B cell (primary cell): ENCODE data around the gene ENKUR. TPM values are rescaled to one million over a fixed set of nuclear protein-coding genes. Genes with fewer than 3 reads are reported as not detected.

ENCODE experiments used
- ATAC-seq: fragments of 200-7000 bp; cut with Tn5 transposase; one replicate; pipeline ENCODE4 v1.10.0; 2021; ENCODE audit warnings: low read depth, mild to moderate bottlenecking, moderate number of reproducible peaks, moderate library complexity
- CTCF ChIA-PET: fragments of 350-600 bp; sonication (Branson Sonifier 250); formaldehyde crosslinking; loops from one replicate; lab custom pipeline; 2021; ENCODE audit warnings: antibody characterized with exemption, inconsistent platforms; lab: Charles Lee
- POLR2A ChIA-PET: fragments of 350-600 bp; sonication (Branson Sonifier 250); formaldehyde crosslinking; loops from one replicate; lab custom pipeline; 2021; ENCODE audit warnings: antibody characterized with exemption; lab: Charles Lee
- DNase-seq: peaks from one replicate; pipeline ENCODE4 v3.0.0; 2013
- H2AFZ ChIP-seq: 2 replicates; pipeline ENCODE4 v1.6.1; 2012; ENCODE audit warnings: mild to moderate bottlenecking, low read depth, low read length; ENCODE audit not compliant: insufficient read depth, poor library complexity, severe bottlenecking
- H3K27ac ChIP-seq, 2 donors: 1 replicate in 1 of 2; 2 replicates in 1 of 2; pipeline ENCODE4 v1.5.1; 2012 to 2013; ENCODE audit warnings: low read length in 2 of 2, mild to moderate bottlenecking in 2 of 2, moderate library complexity in 1 of 2
- H3K27me3 ChIP-seq, 4 experiments: fragments of 200-600 bp in 1 of 4; sonication (generic) in 1 of 4; replicated peaks in 1 of 4; 1 replicate in 2 of 4; 2 replicates in 2 of 4; pipeline versions ENCODE4 v1.6.1 to v1.7.0; 2013 to 2016; ENCODE audit warnings: low read length in 3 of 4, mild to moderate bottlenecking in 2 of 4, mixed read lengths in 1 of 4, moderate library complexity in 1 of 4; ENCODE audit not compliant: insufficient read depth in 4 of 4, control insufficient read depth in 3 of 4; ENCODE audit errors: control extremely low read depth in 1 of 4
- H3K36me3 ChIP-seq, 2 experiments: replicated peaks in 1 of 2; 1 replicate in 1 of 2; 2 replicates in 1 of 2; pipeline versions ENCODE4 v1.6.1 to v1.7.1; 2013; ENCODE audit warnings: low read length in 1 of 2; ENCODE audit not compliant: insufficient read depth in 2 of 2, control insufficient read depth in 1 of 2; ENCODE audit errors: control extremely low read depth in 1 of 2, extremely low read depth in 1 of 2
- H3K4me1 ChIP-seq, 2 donors: fragments of 200-600 bp in 1 of 2; sonication (generic) in 1 of 2; 1 replicate in 1 of 2; 2 replicates in 1 of 2; pipeline versions ENCODE4 v1.5.1 to v1.6.1; 2013 to 2017; ENCODE audit warnings: low read length in 2 of 2; ENCODE audit not compliant: control insufficient read depth in 2 of 2, insufficient read depth in 2 of 2
- H3K4me2 ChIP-seq: replicated peaks from 2 replicates; pipeline ENCODE3; 2012; ENCODE audit warnings: mild to moderate bottlenecking, low read depth, low read length; ENCODE audit not compliant: poor library complexity, severe bottlenecking
- H3K4me3 ChIP-seq, 5 experiments: fragments of 200-600 bp in 1 of 5; sonication (generic) in 1 of 5; 1 replicate in 3 of 5; 2 replicates in 2 of 5; pipeline versions ENCODE4 v1.5.1 to v1.7.0; 2011 to 2016; ENCODE audit warnings: low read length in 4 of 5, mild to moderate bottlenecking in 4 of 5, low read depth in 2 of 5, control low read depth in 1 of 5, moderate library complexity in 1 of 5; ENCODE audit not compliant: insufficient read depth in 1 of 5; ENCODE audit errors: control extremely low read depth in 1 of 5, extremely low read depth in 1 of 5
- H3K79me2 ChIP-seq: fragments of 200-600 bp; sonication (generic); one replicate; pipeline ENCODE4 v1.6.0; 2016; ENCODE audit warnings: low read length; ENCODE audit not compliant: control insufficient read depth, insufficient read depth
- H3K9ac ChIP-seq: fragments of 200-600 bp; sonication (generic); 2 replicates; pipeline ENCODE4 v1.6.1; 2017; ENCODE audit warnings: mild to moderate bottlenecking, low read length, moderate library complexity
- H3K9me3 ChIP-seq, 3 donors: one replicate each; pipeline versions ENCODE4 v1.6.1 to v1.7.1; 2013; ENCODE audit warnings: low read length in 2 of 3; ENCODE audit not compliant: control insufficient read depth in 2 of 3, insufficient read depth in 1 of 3; ENCODE audit errors: control extremely low read depth in 1 of 3
- H4K20me1 ChIP-seq: 2 replicates; pipeline ENCODE4 v1.6.0; 2012; ENCODE audit warnings: mild to moderate bottlenecking, low read length; ENCODE audit not compliant: insufficient read depth, control insufficient read depth, poor library complexity, severe bottlenecking
- H3K27ac Mint-ChIP-seq: one replicate; pipeline ENCODE4 v1.8.0; 2021; ENCODE audit warnings: mixed read lengths
- H3K27me3 Mint-ChIP-seq: one replicate; pipeline ENCODE4 v1.8.0; 2021; ENCODE audit warnings: mixed read lengths
- H3K4me1 Mint-ChIP-seq: one replicate; pipeline ENCODE4 v1.8.0; 2021; ENCODE audit warnings: mixed read lengths
- H3K4me3 Mint-ChIP-seq: one replicate; pipeline ENCODE4 v1.8.0; 2021; ENCODE audit warnings: mixed read lengths
- H3K9me3 Mint-ChIP-seq: one replicate; pipeline ENCODE4 v1.8.0; 2022; ENCODE audit warnings: mixed read lengths; ENCODE audit not compliant: insufficient read depth
- EZH2 ChIP-seq: IDR thresholded peaks from 2 replicates; pipeline ENCODE4 v1.6.1; 2012; ENCODE audit warnings: borderline replicate concordance, low read depth, mild to moderate bottlenecking, moderate library complexity, low read length; ENCODE audit not compliant: insufficient read depth, poor library complexity, severe bottlenecking
- WGBS: methylation state at CpG from one replicate; pipeline ENCODE4 v1.1.5; 2013; ENCODE audit warnings: missing lambda C conversion rate; ENCODE audit not compliant: insufficient coverage; 5-methylcytosine and 5-hydroxymethylcytosine counted together
- intact Hi-C: fragments of 100-400 bp; cut with micrococcal nuclease; formaldehyde crosslinking; loops from one replicate; pipeline ENCODE4 v1.10.0; 2022
- polyA plus RNA-seq: library from polyadenylated mRNA; depleted of rRNA; stranded (reverse); fragments of >200 nt; gene quantifications from 2 replicates; pipeline ENCODE4 v1.2.3, GENCODE V29; 2012
- total RNA-seq, 2 donors: library from RNA; stranded (reverse); fragments of 120-200 nt in 1 of 2; gene quantifications; 1 replicate in 1 of 2; 2 replicates in 1 of 2; pipeline versions ENCODE4 v1.2.3 to v1.2.4, GENCODE V29; 2013 to 2022
- TF ChIP-seq, protein P1 (sequence below): fragments of 200-600 bp; IDR thresholded peaks from one replicate; pipeline ENCODE4 v1.8.0; 2022; ENCODE audit warnings: antibody characterized with exemption, mild to moderate bottlenecking

The ENKUR gene
- total and polyA plus RNA-seq, 2 donors (not counting 1 experiment from before 2014, with no cell fraction given), result not detected

DNA sequence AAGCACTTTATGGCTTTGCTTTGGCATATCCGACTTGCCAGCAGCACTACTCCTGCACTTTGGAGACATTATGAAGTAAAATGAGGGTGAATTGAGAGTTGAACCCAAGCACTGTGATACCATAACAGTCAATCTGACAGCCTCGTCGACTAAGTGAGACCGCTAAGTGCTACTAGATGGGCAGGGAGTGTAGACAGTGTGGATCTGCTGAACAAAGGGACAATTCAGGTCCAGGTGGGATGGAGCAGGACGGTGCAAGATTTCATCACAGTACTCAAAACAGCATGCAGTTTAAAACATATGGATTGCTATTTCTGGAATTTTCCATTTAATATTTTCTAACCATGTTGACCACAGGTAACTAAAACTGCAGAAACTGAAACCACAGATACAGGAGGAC lies 42.8 kb downstream of the ENKUR start:
- DNase-seq, result no peak
- WGBS, result 86% methylated on average over 3 of the region's 5 CpGs
- no peaks in the 10 kb centered on the region for H3K9me3 Mint-ChIP-seq

DNA sequence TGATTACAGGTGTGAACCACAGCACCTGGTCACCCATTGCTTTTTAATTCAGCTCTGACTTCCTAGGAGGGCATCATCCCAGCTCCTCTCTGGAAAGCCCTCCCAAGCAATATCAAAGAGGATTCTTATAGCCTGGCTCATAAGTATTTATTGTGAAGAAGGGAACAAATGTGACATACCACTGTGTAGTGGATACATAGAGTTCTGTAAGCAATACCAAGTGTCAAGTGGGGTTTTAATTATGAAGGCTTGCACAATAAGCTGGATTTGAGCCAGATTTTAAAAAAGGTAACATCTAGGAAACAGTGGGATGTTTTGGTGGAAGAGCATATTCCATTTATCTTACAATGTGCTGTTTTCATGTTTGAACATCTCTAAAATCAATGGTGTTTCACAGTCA lies 44.6 kb downstream of the ENKUR start:
- no peak overlapping the region for H3K4me3 ChIP-seq
- Mint-ChIP-seq H3K27me3 (peaks cover 9% of the 10 kb centered on the region), H3K9me3 (no peaks in the 10 kb centered on the region), H3K4me3 (no peak overlapping the region), H3K27ac (no peak overlapping the region), H3K4me1 (peaks cover 3% of the 10 kb centered on the region)
- no peaks in the 10 kb centered on the region for H3K27me3 ChIP-seq
- no peak overlapping the region for H3K4me2 ChIP-seq
- ChIA-PET POLR2A (no interaction called here), CTCF (interaction anchor here (1.2 kb wide), 1 partner anchor 9 kb away, joined by 3 read pairs; no protein-coding TSS in a partner anchor)
- ATAC-seq (no peak), DNase-seq (no peak)
- no peak for TF ChIP-seq EZH2
- TF ChIP-seq, protein P1, sequence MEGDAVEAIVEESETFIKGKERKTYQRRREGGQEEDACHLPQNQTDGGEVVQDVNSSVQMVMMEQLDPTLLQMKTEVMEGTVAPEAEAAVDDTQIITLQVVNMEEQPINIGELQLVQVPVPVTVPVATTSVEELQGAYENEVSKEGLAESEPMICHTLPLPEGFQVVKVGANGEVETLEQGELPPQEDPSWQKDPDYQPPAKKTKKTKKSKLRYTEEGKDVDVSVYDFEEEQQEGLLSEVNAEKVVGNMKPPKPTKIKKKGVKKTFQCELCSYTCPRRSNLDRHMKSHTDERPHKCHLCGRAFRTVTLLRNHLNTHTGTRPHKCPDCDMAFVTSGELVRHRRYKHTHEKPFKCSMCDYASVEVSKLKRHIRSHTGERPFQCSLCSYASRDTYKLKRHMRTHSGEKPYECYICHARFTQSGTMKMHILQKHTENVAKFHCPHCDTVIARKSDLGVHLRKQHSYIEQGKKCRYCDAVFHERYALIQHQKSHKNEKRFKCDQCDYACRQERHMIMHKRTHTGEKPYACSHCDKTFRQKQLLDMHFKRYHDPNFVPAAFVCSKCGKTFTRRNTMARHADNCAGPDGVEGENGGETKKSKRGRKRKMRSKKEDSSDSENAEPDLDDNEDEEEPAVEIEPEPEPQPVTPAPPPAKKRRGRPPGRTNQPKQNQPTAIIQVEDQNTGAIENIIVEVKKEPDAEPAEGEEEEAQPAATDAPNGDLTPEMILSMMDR, result no peak
- H3K4me1 ChIP-seq, result peaks cover 0 to 3% of the 10 kb centered on the region in 2 donors
- intact Hi-C loops, result no loop called here
- no peaks in the 10 kb centered on the region for H4K20me1 ChIP-seq
- no peak overlapping the region for H3K27ac ChIP-seq
- no peaks in the 10 kb centered on the region for H3K9me3 ChIP-seq
- no peaks in the 10 kb centered on the region for H3K79me2 ChIP-seq
- H2AFZ ChIP-seq, result no peak overlapping the region
- H3K9ac ChIP-seq, result no peak overlapping the region
- no peaks in the 10 kb centered on the region for H3K36me3 ChIP-seq

More for the DNA sequence above, 42.8 kb downstream of the ENKUR start:
- H3K27ac Mint-ChIP-seq, result no peak overlapping the region
- H3K4me3 ChIP-seq, result no peak overlapping the region
- H3K79me2 ChIP-seq, result no peaks in the 10 kb centered on the region
- no peak overlapping the region for H3K27ac ChIP-seq
- H3K4me1 Mint-ChIP-seq, result peaks cover 3% of the 10 kb centered on the region
- H2AFZ ChIP-seq, result no peak overlapping the region
- no peaks in the 10 kb centered on the region for H4K20me1 ChIP-seq
- no peak for ATAC-seq
- ChIA-PET CTCF (no interaction called here), POLR2A (no interaction called here)
- peaks cover 9% of the 10 kb centered on the region for H3K27me3 Mint-ChIP-seq
- intact Hi-C loops, result no loop called here
- no peak overlapping the region for H3K4me2 ChIP-seq
- no peaks in the 10 kb centered on the region for H3K27me3 ChIP-seq
- no peaks in the 10 kb centered on the region for H3K9me3 ChIP-seq
- no peak overlapping the region for H3K4me3 Mint-ChIP-seq
- H3K4me1 ChIP-seq, result peaks cover 0 to 3% of the 10 kb centered on the region in 2 donors
- no peaks in the 10 kb centered on the region for H3K36me3 ChIP-seq
- TF ChIP-seq, protein P1, result no peak
- TF ChIP-seq EZH2, result no peak
- H3K9ac ChIP-seq, result no peak overlapping the region
